Neural cell (in vitro differentiated cells): ENCODE data around the gene CCM2L. TPM values are rescaled to one million over a fixed set of nuclear protein-coding genes. Genes with fewer than 3 reads are reported as not detected.

Experiments used
- H2AFZ ChIP-seq: fragments of 200-600, 300-800 bp; sonication (generic), shearing (Covaris generic); 2 replicates; pipeline ENCODE4 v1.6.0; 2014; ENCODE audit warnings: low read depth, mild to moderate bottlenecking, antibody characterized with exemption, low read length, moderate library complexity
- H3F3A ChIP-seq: fragments of 200-600 bp; shearing (Covaris generic); 2 replicates; pipeline ENCODE4 v1.6.1; 2016; ENCODE audit warnings: mild to moderate bottlenecking, moderate library complexity, mixed read lengths, antibody characterized with exemption, low read length; ENCODE audit not compliant: insufficient read depth, poor library complexity, severe bottlenecking
- H3K27ac ChIP-seq: fragments of 200-600, 300-800 bp; sonication (generic), shearing (Covaris generic); 2 replicates; pipeline ENCODE4 v1.5.1; 2014; ENCODE audit warnings: mild to moderate bottlenecking, low read length, moderate library complexity
- H3K27me3 ChIP-seq: fragments of 300-800, 200-600 bp; sonication (generic), shearing (Covaris generic); 2 replicates; pipeline ENCODE4 v1.6.0; 2014; ENCODE audit warnings: mild to moderate bottlenecking, low read depth, low read length, moderate library complexity; ENCODE audit not compliant: insufficient read depth
- H3K36me3 ChIP-seq: fragments of 300-800, 200-600 bp; sonication (generic), shearing (Covaris generic); 2 replicates; pipeline ENCODE4 v1.5.1; 2014; ENCODE audit warnings: mild to moderate bottlenecking, antibody characterized with exemption, low read length, moderate library complexity; ENCODE audit not compliant: insufficient read depth
- H3K4me2 ChIP-seq: fragments of 300-800, 200-600 bp; sonication (generic), shearing (Covaris generic); 2 replicates; pipeline ENCODE4 v1.6.0; 2014; ENCODE audit warnings: mild to moderate bottlenecking, low read length
- H3K4me3 ChIP-seq: fragments of 300-800, 200-600 bp; sonication (generic), shearing (Covaris generic); 2 replicates; pipeline ENCODE4 v1.5.1; 2014; ENCODE audit warnings: mild to moderate bottlenecking, low read length, moderate library complexity
- H3K79me2 ChIP-seq: fragments of 200-600 bp; shearing (Covaris generic); replicated peaks from 2 replicates; pipeline ENCODE4 v1.6.0; 2014; ENCODE audit warnings: mild to moderate bottlenecking, low read length, moderate library complexity; ENCODE audit not compliant: insufficient read depth
- H3K9ac ChIP-seq: fragments of 300-800, 200-600 bp; sonication (generic), shearing (Covaris generic); 2 replicates; pipeline ENCODE4 v1.6.1; 2016; ENCODE audit warnings: mild to moderate bottlenecking, low read length, mixed read lengths
- H3K9me2 ChIP-seq: fragments of 200-600 bp; shearing (Covaris generic); 2 replicates; pipeline ENCODE4 v1.6.1; 2016; ENCODE audit warnings: mild to moderate bottlenecking, low read length, mixed read lengths; ENCODE audit not compliant: insufficient read depth
- H3K9me3 ChIP-seq: fragments of 200-600, 300-800 bp; sonication (generic), shearing (Covaris generic); 2 replicates; pipeline ENCODE4 v1.6.1; 2016; ENCODE audit warnings: mild to moderate bottlenecking, mixed run types, low read length, moderate library complexity, mixed read lengths
- H4K20me1 ChIP-seq: fragments of 200-600 bp; shearing (Covaris generic); 2 replicates; pipeline ENCODE4 v1.6.1; 2016; ENCODE audit warnings: mild to moderate bottlenecking, mixed run types; ENCODE audit not compliant: insufficient read depth
- EP300 ChIP-seq: fragments of 450-650 bp; conservative IDR thresholded peaks from 2 replicates; pipeline ENCODE4 v1.6.1; 2014; ENCODE audit warnings: antibody characterized with exemption, mild to moderate bottlenecking, moderate library complexity; ENCODE audit not compliant: poor library complexity, severe bottlenecking
- EZH2 ChIP-seq: fragments of 200-600, 300-800 bp; shearing (Covaris generic), sonication (generic); IDR thresholded peaks from 2 replicates; pipeline ENCODE4 v1.6.1; 2014; ENCODE audit warnings: antibody characterized with exemption, low read length, borderline replicate concordance, mild to moderate bottlenecking; ENCODE audit not compliant: insufficient read depth, poor library complexity, severe bottlenecking
- MXI1 ChIP-seq: fragments of 450-650 bp; conservative IDR thresholded peaks from 2 replicates; pipeline ENCODE4 v1.6.1; 2014; ENCODE audit warnings: antibody characterized with exemption, mild to moderate bottlenecking; ENCODE audit not compliant: poor library complexity, severe bottlenecking
- POLR2AphosphoS5 ChIP-seq: IDR thresholded peaks from 2 replicates; pipeline ENCODE4 v1.6.1; 2012
- RAD21 ChIP-seq: fragments of 450-650 bp; conservative IDR thresholded peaks from 2 replicates; pipeline ENCODE4 v1.6.1; 2014; ENCODE audit warnings: antibody characterized with exemption, mild to moderate bottlenecking, moderate library complexity
- SMC3 ChIP-seq: fragments of 450-650 bp; conservative IDR thresholded peaks from 2 replicates; pipeline ENCODE4 v1.6.1; 2014; ENCODE audit warnings: antibody characterized with exemption, mild to moderate bottlenecking, moderate library complexity; ENCODE audit not compliant: poor library complexity
- TAF1 ChIP-seq: IDR thresholded peaks from 2 replicates; pipeline ENCODE4 v1.6.1; 2012; ENCODE audit warnings: low read depth
- polyA plus RNA-seq: library from polyadenylated mRNA; depleted of rRNA; stranded (reverse); fragments of >200 nt; gene quantifications from 2 replicates; pipeline ENCODE4 v1.2.3, GENCODE V29; 2014
- TF ChIP-seq, protein P1 (sequence below): IDR thresholded peaks from 2 replicates; pipeline ENCODE4 v1.6.1; 2012; ENCODE audit warnings: borderline replicate concordance
- TF ChIP-seq, protein P2 (sequence below): fragments of 450-650 bp; IDR thresholded peaks from 2 replicates; pipeline ENCODE4 v1.5.1; 2014; ENCODE audit warnings: antibody characterized with exemption, mild to moderate bottlenecking, moderate library complexity; ENCODE audit not compliant: poor library complexity, severe bottlenecking

CCM2L gene
- polyA plus RNA-seq, 1 donor from 2014 or later = 3.0 TPM

GRCh38 chr20:32050851-32051556 lies 40.8 kb downstream of the CCM2L start:
- Histone ChIP-seq H3K4me3 (no peak overlapping the region), H3K27ac (no peak overlapping the region), H3K27me3 (peaks cover 55% of the 10 kb centered on the region)

GRCh38 chr20:32051720-32052089 lies 41.5 kb downstream of the CCM2L start:
- Histone ChIP-seq H3K9ac (no peak overlapping the region), H3K9me3 (peaks cover 8% of the 10 kb centered on the region), H3K4me3 (no peak overlapping the region), H3K27me3 (peaks cover 55% of the 10 kb centered on the region), H3K79me2 (no peaks in the 10 kb centered on the region), H3K27ac (no peak overlapping the region), H3K4me2 (no peak overlapping the region), H3F3A (no peaks in the 10 kb centered on the region), H2AFZ (no peak overlapping the region), H3K36me3 (no peaks in the 10 kb centered on the region), H4K20me1 (no peaks in the 10 kb centered on the region), H3K9me2 (no peaks in the 10 kb centered on the region)
- TF ChIP-seq TAF1 (no peak), MXI1 (no peak), SMC3 (no peak), RAD21 (no peak), POLR2AphosphoS5 (no peak)
- TF ChIP-seq, protein P1, sequence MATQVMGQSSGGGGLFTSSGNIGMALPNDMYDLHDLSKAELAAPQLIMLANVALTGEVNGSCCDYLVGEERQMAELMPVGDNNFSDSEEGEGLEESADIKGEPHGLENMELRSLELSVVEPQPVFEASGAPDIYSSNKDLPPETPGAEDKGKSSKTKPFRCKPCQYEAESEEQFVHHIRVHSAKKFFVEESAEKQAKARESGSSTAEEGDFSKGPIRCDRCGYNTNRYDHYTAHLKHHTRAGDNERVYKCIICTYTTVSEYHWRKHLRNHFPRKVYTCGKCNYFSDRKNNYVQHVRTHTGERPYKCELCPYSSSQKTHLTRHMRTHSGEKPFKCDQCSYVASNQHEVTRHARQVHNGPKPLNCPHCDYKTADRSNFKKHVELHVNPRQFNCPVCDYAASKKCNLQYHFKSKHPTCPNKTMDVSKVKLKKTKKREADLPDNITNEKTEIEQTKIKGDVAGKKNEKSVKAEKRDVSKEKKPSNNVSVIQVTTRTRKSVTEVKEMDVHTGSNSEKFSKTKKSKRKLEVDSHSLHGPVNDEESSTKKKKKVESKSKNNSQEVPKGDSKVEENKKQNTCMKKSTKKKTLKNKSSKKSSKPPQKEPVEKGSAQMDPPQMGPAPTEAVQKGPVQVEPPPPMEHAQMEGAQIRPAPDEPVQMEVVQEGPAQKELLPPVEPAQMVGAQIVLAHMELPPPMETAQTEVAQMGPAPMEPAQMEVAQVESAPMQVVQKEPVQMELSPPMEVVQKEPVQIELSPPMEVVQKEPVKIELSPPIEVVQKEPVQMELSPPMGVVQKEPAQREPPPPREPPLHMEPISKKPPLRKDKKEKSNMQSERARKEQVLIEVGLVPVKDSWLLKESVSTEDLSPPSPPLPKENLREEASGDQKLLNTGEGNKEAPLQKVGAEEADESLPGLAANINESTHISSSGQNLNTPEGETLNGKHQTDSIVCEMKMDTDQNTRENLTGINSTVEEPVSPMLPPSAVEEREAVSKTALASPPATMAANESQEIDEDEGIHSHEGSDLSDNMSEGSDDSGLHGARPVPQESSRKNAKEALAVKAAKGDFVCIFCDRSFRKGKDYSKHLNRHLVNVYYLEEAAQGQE = no peak

More at GRCh38 chr20:32050851-32051556, 40.8 kb downstream of the CCM2L start:
- Histone ChIP-seq H3K9ac (no peak overlapping the region), H4K20me1 (no peaks in the 10 kb centered on the region), H3K4me2 (no peak overlapping the region), H3K36me3 (no peaks in the 10 kb centered on the region), H2AFZ (no peak overlapping the region), H3K9me2 (no peaks in the 10 kb centered on the region), H3K9me3 (peaks cover 8% of the 10 kb centered on the region), H3K79me2 (no peaks in the 10 kb centered on the region), H3F3A (no peaks in the 10 kb centered on the region)
- TF ChIP-seq TAF1 = no peak
- TF ChIP-seq EP300 = no peak

- Histone ChIP-seq H3K4me3 (peak within 1 kb of the TSS; percentile 46), H3K36me3 (no peaks in the 10 kb centered on the region), H3K9me3 (peaks cover 8% of the 10 kb centered on the region), H3K79me2 (no peaks in the 10 kb centered on the region), H3K9me2 (no peaks in the 10 kb centered on the region), H3K27me3 (peaks cover 55% of the 10 kb centered on the region), H3K4me2 (no peak within 1 kb of the TSS), H3K27ac (no peak within 1 kb of the TSS), H2AFZ (no peak within 1 kb of the TSS), H3F3A (no peaks in the 10 kb centered on the region), H4K20me1 (no peaks in the 10 kb centered on the region), H3K9ac (no peak within 1 kb of the TSS)
- TF ChIP-seq, protein P2, sequence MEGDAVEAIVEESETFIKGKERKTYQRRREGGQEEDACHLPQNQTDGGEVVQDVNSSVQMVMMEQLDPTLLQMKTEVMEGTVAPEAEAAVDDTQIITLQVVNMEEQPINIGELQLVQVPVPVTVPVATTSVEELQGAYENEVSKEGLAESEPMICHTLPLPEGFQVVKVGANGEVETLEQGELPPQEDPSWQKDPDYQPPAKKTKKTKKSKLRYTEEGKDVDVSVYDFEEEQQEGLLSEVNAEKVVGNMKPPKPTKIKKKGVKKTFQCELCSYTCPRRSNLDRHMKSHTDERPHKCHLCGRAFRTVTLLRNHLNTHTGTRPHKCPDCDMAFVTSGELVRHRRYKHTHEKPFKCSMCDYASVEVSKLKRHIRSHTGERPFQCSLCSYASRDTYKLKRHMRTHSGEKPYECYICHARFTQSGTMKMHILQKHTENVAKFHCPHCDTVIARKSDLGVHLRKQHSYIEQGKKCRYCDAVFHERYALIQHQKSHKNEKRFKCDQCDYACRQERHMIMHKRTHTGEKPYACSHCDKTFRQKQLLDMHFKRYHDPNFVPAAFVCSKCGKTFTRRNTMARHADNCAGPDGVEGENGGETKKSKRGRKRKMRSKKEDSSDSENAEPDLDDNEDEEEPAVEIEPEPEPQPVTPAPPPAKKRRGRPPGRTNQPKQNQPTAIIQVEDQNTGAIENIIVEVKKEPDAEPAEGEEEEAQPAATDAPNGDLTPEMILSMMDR = no peak
- TF ChIP-seq EZH2 = peak; percentile 63
Observed at GRCh38 chr20:32052090-32052777, 42.0 kb downstream of the CCM2L start, which contains the start of gene HCK. HCK (plus strand) TSS chr20:32052242.
